NCI-H1436 treated with DMSO at 0.1 percent for 48 hours (cell line): ENCODE data around the gene VGLL4.

Experiments used
- DNase-seq: peaks from one replicate; lab custom pipeline; 2025; lab: John Stamatoyannopoulos, UW

VGLL4 gene

DNA sequence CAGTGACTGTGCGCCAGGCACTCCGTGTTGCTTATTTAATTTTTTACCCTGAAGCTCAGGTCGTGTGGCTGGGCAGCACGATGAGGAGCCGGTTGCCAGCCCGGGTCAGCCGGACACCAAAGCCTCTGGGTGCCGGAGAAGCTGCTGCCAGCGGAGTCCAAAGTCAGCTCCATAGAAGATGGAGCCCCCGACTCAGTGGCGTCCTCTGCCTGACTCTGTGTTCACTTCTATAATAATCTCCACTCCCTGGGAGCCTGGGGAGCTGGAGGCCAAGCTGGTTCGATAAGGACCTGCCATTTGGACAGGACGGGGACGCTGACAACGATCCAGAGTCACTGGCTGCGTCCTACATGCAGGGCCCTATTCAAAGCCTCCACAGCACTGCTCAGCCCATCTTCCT, 78.6 kb downstream of the VGLL4 start:
- no peak for DNase-seq

DNA sequence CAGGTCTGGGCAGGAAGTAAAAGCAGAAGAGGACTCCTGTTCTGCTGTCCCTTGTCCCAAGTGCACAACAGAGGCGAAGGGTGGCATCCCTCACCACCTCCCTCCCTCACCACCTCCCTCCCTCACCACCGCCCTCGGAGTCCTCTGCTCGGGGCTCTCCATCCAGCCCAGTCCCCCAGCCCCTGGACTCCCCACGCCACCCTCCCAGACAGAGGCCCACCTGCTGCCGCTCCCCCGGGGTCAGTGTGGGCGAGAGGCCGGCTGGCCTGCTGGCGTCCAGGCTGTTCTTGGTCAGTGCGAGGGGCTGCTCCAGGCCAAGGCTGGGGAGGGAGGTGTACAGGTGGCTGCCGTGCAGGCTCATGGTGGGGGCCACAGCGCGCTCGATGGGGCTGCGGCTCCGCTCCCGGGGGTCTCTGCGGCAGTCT, 79.1 kb downstream of the VGLL4 start:
- no peak for DNase-seq

GRCh38 chr3:11563865-11564185, 79.9 kb downstream of the VGLL4 start:
- no peak for DNase-seq

- no peak for DNase-seq
These were observed 80.4 kb downstream of the VGLL4 start for GRCh38 chr3:11563159-11563864.

DNA sequence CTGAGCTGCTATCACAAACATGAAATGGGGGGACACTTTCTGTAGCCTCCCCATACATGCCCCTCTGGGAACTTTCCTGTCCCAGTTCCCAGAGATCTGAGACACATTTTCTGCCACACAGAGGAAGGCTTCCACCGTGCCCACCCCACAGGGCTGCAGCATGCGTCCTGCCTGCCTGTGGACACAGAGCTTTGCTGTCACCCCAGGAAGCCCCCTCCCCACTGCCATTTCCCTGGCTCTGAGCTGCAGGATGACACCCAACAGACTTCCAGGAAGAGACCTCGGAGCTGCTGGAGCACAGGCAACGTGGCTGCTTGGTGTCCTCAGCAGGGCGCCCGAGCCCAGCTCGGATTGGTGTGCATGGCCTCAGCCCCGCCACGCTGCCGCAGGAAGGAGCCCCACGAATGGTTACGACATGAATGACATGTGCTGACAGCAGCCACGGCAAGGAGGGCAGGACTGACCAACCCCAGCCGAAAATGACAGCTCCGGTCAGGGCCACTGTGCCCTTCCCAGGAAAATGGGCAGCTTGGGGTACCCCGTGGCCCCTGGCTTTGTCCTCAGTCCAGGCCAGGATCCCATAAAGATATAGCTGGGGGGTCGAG, 81.3 kb downstream of the VGLL4 start:
- DNase-seq, result no peak

DNA sequence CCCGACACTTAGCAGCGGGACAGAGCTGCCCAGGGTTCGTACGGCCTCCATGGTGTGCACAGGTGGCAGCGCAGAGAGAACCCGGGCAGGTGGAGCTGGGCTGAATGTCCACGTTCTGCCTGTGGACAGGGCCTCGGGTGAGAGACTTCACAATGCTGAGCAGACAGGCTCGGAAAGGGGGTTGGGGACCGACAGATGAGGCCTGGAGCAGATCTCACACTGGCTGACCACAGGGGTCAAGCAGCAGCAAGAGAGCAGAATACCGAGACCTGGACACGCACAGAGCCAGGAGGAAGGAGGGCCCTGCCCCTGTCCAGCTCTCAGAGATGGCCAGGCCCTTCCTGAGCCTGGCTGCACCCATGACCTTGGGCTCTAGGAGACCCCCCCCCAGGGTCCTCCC, 83.0 kb downstream of the VGLL4 start:
- no peak for DNase-seq

DNA sequence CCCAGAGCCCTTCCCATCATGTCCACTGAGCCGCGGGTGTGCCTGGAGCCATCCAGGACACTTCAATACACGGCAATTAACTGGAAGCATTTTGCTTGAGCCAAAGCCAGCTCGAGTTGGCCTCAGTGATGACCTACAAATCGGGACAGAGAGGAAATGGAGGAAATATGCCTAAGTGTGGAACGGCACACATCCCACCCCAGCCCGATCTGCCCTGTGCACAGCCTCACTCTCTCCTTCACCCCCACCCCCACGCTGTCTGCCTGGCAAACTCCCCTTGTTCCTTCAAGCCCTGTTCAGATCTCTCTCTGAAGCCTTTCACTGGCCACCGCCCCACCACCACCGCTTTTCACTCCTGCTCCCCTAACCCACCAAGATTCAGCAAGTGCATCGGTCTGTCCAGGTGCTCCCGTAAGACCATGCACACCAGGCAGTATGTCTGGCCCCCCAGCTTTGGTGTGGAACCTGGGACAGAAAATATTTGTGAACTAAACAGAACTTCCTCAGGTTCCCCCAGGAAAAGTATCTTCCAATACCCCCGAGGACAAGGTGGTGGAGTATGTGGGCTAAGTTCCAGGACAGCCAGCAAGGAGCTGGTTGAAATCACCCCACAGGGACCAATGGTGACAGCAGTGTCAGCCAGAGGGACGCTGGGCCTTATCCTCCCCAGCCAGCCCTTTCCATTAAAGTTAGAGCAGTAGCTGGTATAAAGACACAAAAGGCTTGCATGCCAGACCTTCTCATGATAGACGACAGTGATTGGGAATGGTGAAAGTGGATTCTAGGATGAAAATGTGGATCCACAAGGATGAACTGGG, 83.7 kb downstream of the VGLL4 start:
- DNase-seq, result no peak

- DNase-seq, result no peak
These were observed 84.5 kb downstream of the VGLL4 start for GRCh38 chr3:11558918-11559815.

GRCh38 chr3:11558411-11558903, 85.3 kb downstream of the VGLL4 start:
- DNase-seq, result no peak

DNA sequence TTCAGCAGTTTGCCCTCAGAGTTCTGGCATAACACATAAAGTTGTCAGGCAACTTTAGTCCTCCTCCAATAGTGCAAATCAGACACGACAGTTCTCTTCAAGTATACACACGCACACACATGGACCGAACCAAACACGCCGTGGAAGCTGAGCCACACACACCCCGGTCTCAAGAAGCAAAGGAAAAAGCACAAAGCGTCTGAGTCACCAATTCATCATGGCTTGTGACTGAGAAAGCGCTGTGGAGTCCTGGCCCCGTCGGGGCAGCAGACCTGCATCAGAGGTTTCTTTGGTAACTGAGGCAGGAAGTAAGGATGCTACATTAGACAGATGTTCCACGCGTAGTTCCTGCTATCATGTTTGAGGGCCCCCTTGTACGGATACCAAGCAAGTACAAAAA, 85.7 kb downstream of the VGLL4 start:
- DNase-seq, result no peak

DNA sequence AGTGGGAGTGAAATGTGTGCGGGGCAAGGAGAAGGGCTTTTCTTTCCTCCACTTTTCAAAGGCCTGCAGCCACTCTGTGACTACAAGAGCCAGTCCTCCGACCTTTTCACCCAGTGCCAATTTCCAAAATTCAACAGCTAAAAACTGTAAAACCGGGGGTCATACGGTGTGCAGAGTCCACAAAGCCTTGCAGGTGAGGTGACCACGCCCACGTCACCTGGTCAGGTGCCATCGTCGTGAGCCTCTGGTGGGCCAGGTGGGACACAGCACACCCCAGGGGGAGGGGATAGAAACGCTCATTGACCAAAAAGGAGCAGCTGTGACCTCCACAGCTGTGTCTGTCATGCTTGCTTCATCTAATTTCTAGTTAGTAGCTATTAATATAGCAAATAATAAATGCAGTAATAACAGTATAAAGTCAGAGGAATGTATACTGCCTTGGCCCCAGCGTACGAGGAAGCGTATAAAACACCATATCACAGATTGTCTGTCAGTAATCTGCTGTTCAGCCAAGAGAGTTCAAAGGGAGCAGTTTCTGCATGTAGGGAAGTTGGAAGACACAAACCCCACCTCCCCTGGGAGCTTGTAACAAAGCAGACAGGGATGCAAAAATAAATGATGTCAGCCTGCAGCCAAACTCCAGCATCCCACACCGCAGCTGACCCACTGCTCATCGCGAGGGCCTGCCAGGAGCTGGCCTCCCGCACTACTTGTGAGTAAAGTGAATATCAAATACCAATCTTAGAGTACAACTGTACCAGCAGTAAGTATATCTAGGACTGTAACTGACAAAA, 86.7 kb downstream of the VGLL4 start:
- DNase-seq, result no peak

DNA sequence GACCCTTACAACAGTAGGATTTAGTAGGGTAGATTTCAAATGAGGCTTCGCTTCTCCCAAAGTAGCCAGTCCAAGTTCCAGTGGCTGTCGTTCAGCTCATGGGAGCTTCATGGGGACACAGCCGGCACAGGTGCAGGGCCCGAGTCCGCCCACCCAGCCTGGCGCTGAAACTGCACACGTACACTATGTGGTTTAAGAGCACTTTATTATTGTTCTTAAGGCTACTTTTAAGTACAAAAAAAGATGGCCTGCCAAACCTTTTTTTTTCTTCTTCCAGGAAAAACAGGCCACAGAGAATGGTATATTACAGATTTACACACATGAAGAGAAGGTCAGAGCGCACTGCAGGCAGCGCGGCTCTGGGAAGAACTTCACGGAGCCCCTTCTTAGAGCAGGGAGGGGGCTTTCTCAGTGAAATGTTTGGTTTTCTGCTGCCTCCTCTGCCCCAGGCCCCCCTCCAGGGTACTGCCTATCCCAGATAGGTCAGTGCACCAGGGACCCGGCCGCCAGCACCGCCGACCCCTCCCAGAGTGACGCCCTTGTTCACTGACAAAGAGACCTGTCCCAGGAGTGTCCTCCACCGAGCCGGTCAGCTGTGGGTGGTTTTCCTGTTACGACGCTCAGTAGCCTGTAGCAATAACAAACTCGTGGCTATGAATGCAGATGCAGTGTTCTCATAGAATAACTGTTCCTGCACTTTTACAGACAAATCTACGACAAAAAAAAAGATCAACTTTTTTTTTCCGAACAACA, 87.7 kb downstream of the VGLL4 start:
- DNase-seq, result no peak

DNA sequence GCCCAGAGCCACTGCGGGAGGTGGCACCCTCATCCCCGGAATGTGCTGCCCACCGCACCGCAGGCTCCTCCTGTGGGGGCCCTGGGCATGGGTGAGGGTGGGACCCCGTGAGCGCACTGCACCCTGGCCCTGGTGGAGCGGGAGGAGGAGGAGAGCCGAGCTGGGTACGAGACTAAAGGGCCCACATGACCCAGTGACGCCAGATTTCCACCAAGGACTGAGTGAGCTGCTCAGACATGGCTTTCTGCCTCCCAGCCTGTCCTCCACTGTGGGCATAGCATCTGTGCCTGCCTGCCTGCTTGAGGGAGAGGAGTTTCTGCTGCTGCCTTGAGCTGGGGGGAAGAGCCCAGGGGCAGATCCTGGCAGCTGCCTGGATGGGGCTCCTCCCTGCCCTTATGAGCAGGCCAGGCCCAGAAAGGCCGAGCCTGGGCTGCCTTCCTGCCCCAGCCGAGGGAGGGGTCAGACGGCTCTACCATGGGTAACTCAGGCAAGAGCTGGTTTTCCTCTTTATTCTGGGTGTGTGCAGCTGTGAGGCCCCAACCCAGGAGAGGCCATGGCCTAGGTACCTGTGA, 88.4 kb downstream of the VGLL4 start:
- DNase-seq, result no peak

DNA sequence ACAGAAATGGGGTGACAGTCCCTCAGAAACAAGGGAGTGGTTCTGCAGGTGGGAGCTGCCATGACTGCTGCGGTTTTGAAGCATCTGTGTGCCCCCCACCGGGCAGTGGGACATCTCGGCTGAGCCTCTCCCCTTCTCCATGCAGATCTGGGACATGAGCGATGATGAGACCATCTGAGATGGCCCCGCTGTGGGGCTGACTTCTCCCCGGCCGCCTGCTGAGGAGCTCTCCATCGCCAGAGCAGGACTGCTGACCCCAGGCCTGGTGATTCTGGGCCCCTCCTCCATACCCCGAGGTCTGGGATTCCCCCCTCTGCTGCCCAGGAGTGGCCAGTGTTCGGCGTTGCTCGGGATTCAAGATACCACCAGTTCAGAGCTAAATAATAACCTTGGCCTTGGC, 89.0 kb downstream of the VGLL4 start:
- no peak for DNase-seq

- no peak for DNase-seq
These were observed 89.5 kb downstream of the VGLL4 start for GRCh38 chr3:11554236-11554610.

GRCh38 chr3:11553436-11554235, 90.1 kb downstream of the VGLL4 start:
- DNase-seq, result no peak

DNA sequence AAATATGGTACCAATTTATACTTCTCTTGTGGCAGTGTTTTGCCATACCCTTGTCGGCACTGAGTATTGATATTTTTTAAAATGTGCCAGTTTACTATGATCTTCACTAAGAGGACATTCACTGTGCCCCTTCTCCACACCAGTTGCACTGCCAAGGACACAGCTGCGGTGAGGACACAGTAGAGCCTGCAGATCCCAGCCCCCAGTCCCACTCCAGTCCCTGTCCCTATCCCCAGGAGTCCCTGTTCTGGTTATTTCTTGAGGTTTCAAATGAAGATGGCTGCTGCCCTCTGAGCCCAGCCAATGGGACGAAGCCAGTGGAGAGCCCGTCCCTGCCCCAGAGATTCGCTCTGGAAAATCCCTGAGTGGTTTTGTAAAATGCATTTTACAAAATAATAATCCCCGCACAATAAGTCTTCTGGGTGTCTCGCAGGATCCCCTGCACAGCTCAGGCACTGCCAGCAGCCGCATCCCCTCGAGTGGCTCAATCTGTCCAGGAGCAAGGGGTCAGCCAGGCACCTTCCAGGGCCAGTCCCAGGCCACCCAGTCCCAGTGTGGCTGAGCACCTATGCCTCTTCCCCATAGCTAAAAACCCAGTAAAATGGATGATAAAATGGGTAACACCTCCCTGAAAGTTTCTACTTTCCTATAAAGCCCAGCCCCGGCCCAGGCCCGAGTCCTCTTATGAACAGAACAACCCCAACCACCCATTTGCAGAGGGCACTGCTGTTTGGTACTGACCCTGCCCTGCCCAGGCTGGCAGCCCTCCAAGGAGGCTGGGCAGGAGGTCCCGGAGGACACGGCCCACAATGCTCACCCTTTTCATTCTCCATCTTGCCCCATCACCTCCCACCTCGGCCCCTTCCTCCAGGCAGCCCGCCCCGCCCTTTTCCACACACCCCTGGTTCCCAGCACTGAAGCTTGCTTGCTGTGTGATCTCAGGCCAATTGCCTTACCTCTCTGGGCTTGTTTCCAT, 91.1 kb downstream of the VGLL4 start:
- DNase-seq, result no peak

GRCh38 chr3:11551036-11551435, 92.7 kb downstream of the VGLL4 start:
- no peak for DNase-seq
